Prostate gland (tissue), 2 donors: Measurements from ENCODE around the gene DNAJC6.

Experiments used
- POLR2A ChIP-seq: fragments of 450-650 bp; IDR thresholded peaks from one replicate; pipeline ENCODE4 v1.6.1; 2016; ENCODE audit warnings: antibody characterized with exemption, mild to moderate bottlenecking
- TF ChIP-seq, protein P1 (sequence below), 4 experiments: fragments of 200-600 bp in 2 of 4; fragments of 450-650 bp in 2 of 4; sonication (generic) in 2 of 4; IDR thresholded peaks; 1 replicate in 3 of 4; 2 replicates in 1 of 4; pipeline ENCODE4 v1.5.1; 2016 to 2019; ENCODE audit warnings: antibody characterized with exemption in 4 of 4, mild to moderate bottlenecking in 2 of 4, moderate library complexity in 2 of 4

DNA sequence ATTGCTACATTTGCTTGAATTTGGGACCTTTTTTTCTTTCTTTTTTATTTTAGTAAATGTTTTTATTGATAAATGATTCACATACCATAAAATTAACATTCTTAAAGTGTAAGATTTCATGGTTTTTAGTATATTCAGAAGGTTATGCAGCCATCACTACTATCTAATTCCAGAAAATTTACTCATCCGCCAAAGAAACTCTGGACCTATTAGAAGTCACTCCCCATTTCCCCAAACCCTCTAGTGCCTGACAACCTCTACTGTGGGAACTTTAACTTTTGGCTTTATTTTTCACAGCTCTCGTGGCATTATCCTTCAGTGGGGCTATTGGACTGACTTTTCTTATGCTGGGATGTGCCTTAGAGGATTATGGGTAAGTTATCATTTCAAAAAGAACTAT is 115.7 kb downstream of the DNAJC6 start:
- TF ChIP-seq, protein P1, sequence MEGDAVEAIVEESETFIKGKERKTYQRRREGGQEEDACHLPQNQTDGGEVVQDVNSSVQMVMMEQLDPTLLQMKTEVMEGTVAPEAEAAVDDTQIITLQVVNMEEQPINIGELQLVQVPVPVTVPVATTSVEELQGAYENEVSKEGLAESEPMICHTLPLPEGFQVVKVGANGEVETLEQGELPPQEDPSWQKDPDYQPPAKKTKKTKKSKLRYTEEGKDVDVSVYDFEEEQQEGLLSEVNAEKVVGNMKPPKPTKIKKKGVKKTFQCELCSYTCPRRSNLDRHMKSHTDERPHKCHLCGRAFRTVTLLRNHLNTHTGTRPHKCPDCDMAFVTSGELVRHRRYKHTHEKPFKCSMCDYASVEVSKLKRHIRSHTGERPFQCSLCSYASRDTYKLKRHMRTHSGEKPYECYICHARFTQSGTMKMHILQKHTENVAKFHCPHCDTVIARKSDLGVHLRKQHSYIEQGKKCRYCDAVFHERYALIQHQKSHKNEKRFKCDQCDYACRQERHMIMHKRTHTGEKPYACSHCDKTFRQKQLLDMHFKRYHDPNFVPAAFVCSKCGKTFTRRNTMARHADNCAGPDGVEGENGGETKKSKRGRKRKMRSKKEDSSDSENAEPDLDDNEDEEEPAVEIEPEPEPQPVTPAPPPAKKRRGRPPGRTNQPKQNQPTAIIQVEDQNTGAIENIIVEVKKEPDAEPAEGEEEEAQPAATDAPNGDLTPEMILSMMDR (IDR thresholded peaks at IDR 0.05), result no peak
- TF ChIP-seq POLR2A, result no peak
